GM12865 (cell line): Measurements from ENCODE around the gene IL1RAPL1.

Source experiments
- DNase-seq: peaks from one replicate; pipeline ENCODE4 v3.0.0; 2010; ENCODE audit warnings: low read depth
- H3K4me3 ChIP-seq: 2 replicates; pipeline ENCODE4 v1.5.1; 2011; ENCODE audit warnings: mild to moderate bottlenecking, low read depth, low read length, control low read depth
- CTCF ChIP-seq: IDR thresholded peaks from 2 replicates; pipeline ENCODE4 v1.5.1; 2011; ENCODE audit warnings: low read length, control low read depth, low read depth, inconsistent platforms; ENCODE audit not compliant: insufficient read depth; ENCODE audit errors: missing control alignments

IL1RAPL1 gene

GRCh38 chrX:29926659-29927058 lies 1339.4 kb downstream of the IL1RAPL1 start:
- no peak for DNase-seq
- no peak overlapping the region for H3K4me3 ChIP-seq
- no peak for TF ChIP-seq CTCF

DNA sequence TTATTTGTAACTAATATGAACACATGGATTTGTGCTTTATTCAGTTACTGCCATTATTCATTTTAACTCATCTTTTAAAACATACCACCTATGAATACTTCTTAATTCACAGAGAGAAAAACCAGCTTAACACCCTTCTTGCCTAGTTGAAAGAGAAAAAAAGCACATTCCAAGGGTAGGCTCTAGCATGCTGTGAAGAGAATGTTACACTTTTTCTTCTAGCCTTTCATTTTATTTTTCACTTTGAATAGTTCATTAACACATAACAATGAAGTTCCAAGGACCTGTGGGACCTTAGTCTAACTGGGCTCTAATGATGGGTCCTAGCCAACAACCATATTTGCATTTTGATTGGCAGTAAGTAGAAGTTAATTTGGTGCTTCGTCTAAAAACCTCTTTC lies 1348.2 kb downstream of the IL1RAPL1 start:
- no peak for DNase-seq
- TF ChIP-seq CTCF = no peak
- no peak overlapping the region for H3K4me3 ChIP-seq

GRCh38 chrX:29940750-29941149 lies 1353.5 kb downstream of the IL1RAPL1 start:
- no peak overlapping the region for H3K4me3 ChIP-seq
- DNase-seq = no peak
- no peak for TF ChIP-seq CTCF

- DNase-seq = no peak
- TF ChIP-seq CTCF = no peak
- no peak overlapping the region for H3K4me3 ChIP-seq
Measured at GRCh38 chrX:29941287-29941686, 1354.0 kb downstream of the IL1RAPL1 start.

DNA sequence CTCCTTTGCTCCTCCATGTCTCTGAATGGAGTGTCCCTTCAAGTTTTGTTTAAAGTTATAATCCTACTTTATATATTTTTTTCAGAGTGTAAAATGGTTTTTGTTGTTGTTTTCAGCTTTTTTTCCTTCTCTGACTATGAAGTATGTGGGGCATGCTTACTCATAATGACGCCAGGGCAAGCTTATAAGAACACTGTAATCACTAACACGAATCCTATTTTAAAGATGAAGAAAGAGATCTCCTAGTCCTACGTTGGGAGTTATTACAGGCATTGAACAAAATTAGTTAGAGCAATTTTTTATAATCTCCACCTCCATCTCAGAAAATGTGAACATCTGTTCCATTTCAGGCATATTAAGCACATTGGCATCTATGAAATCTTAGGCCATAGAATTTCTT lies 1360.0 kb downstream of the IL1RAPL1 start:
- no peak overlapping the region for H3K4me3 ChIP-seq
- DNase-seq = no peak
- no peak for TF ChIP-seq CTCF

DNA sequence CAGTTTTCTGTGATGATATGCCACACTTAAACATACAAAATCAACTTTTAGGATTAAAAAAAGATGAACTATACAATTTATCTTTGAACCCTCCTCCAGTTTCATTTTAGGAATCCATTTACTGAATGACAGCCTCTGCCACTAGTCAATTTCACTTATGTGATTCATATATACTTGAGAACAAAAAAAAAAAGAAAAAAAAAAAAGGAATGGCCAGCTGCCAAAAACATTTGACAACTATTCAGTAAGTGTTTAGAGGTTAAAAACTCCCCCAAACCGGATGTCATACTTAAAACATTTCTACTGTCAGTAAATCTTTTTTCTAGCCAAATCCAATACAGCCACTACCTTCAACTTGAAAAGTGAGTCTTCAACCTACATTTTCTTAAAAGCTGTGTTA lies 1361.4 kb downstream of the IL1RAPL1 start:
- no peak overlapping the region for H3K4me3 ChIP-seq
- DNase-seq = no peak
- TF ChIP-seq CTCF = no peak

DNA sequence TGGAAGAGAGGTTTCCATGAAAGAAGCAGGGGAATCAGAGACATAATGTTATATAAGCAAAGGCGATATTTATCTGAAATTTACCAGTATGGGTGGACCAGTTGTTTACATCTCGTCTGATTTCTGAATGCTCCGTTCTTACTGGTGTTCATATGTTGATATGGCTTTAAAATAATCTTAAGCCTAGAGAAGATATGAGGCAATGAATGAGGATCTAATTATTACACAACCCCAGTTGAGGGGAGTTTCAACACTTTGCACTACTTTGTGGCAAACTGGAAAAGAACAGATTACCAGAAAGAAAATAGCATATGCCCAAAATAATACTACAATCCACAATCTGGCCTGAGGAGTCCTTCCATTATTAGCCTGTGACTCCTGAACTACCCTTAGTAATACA lies 1364.8 kb downstream of the IL1RAPL1 start:
- TF ChIP-seq CTCF = no peak
- DNase-seq = no peak
- H3K4me3 ChIP-seq = no peak overlapping the region
